NCI-H1694 (cell line): Measurements from ENCODE around the gene CIB1.

ENCODE experiments used
- DNase-seq: peaks from one replicate; lab custom pipeline; 2025; lab: John Stamatoyannopoulos, UW

Gene CIB1

GRCh38 chr15:90214553-90215196, 19.1 kb downstream of the CIB1 start:
- DNase-seq = no peak

GRCh38 chr15:90213818-90214204, 19.9 kb downstream of the CIB1 start:
- no peak for DNase-seq

- DNase-seq = no peak
These were observed 20.5 kb downstream of the CIB1 start for GRCh38 chr15:90213122-90213817.

- DNase-seq = no peak
These were observed 21.3 kb downstream of the CIB1 start for GRCh38 chr15:90212221-90213098.

- DNase-seq = no peak
These were observed 22.1 kb downstream of the CIB1 start for GRCh38 chr15:90211440-90212143.

- no peak for DNase-seq
These were observed 22.7 kb downstream of the CIB1 start for GRCh38 chr15:90211009-90211408.

- DNase-seq = no peak
These were observed 23.1 kb downstream of the CIB1 start for GRCh38 chr15:90210593-90210992.

GRCh38 chr15:90209591-90209990, 24.1 kb downstream of the CIB1 start:
- no peak for DNase-seq

GRCh38 chr15:90208356-90208755, 25.4 kb downstream of the CIB1 start:
- DNase-seq = no peak

GRCh38 chr15:90207252-90207651, 26.5 kb downstream of the CIB1 start:
- no peak for DNase-seq

- DNase-seq = no peak
These were observed 27.9 kb downstream of the CIB1 start for GRCh38 chr15:90205886-90206285.

GRCh38 chr15:90205050-90205848, 28.5 kb downstream of the CIB1 start:
- DNase-seq = no peak

GRCh38 chr15:90203922-90204321, 29.8 kb downstream of the CIB1 start:
- DNase-seq = no peak

- DNase-seq = no peak
These were observed 30.3 kb downstream of the CIB1 start for GRCh38 chr15:90203473-90203872.

- no peak for DNase-seq
These were observed 30.8 kb downstream of the CIB1 start for GRCh38 chr15:90202929-90203328.

GRCh38 chr15:90201944-90202375, 31.8 kb downstream of the CIB1 start:
- no peak for DNase-seq

GRCh38 chr15:90201130-90201943, 32.4 kb downstream of the CIB1 start, which contains the start of gene SEMA4B:
Gene SEMA4B, plus strand, starts transcription at chr15:90201330. Its CDS starts 249 bp downstream, at chr15:90201579.
- DNase-seq = no peak

- no peak for DNase-seq
These were observed 33.1 kb downstream of the CIB1 start for GRCh38 chr15:90200534-90201129.

GRCh38 chr15:90194655-90195054, 39.1 kb downstream of the CIB1 start:
- no peak for DNase-seq
